ENCODE results near the gene DPP6. TPM values are rescaled to one million over a fixed set of nuclear protein-coding genes. Genes with fewer than 3 reads are reported as not detected.

Gene DPP6
- total and polyA plus RNA-seq, 2 of the 8 experiments (the other 6 are each of a cell fraction or from before 2014, with no cell fraction given): 4.7 to 6.8 TPM

DNA sequence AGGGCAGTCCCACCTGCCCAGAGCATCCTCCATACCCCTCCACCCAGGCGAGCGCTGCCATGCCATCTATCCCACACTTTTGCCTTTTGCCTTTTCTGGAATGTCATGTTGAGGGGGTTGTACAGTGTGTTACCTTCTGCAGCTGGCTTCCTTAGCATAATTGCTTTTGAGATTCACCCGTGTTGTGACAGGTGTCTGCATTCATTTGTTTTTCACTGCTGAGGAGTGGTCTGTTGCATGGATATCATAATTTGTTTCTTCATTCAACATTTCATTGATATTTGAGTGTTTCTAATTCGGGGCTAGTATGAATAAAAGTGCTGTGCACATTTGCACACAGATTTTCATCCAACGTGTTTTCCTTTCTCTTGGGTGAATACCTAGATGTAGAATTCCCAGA lies 596.8 kb downstream of the DPP6 start:
- no peaks in the 10 kb centered on the region for H3K23me2 ChIP-seq (ENCODE audit: low read depth, low read length)
- no peak overlapping the region for H2BK12ac ChIP-seq (ENCODE audit: low read depth, low read length)
- no peak overlapping the region for H2BK120ac ChIP-seq (replicated peaks; ENCODE audit: low read depth, low read length)
- H4K20me1 ChIP-seq (replicated peaks in 1 of 2; ENCODE audit: control insufficient read depth in 1 of 2, insufficient read depth in 2 of 2, low read length in 2 of 2): no peaks in the 10 kb centered on the region
- no peak overlapping the region for H3K18ac ChIP-seq (ENCODE audit: extremely low read depth, low read length)
- no peaks in the 10 kb centered on the region for H3K79me2 ChIP-seq (ENCODE audit: control insufficient read depth in 1 of 2, insufficient read depth in 2 of 2, low read length in 2 of 2)
- H2AK5ac ChIP-seq (ENCODE audit: low read depth, low read length): no peak overlapping the region
- H3K9me3 ChIP-seq (ENCODE audit: insufficient read depth in 2 of 2, low read depth in 1 of 2, low read length in 1 of 2): no peaks in the 10 kb centered on the region
- H4K5ac ChIP-seq (ENCODE audit: insufficient read length, low read depth, low read length): no peak overlapping the region
- H3K14ac ChIP-seq (ENCODE audit: insufficient read length): no peak overlapping the region
- H3K27me3 ChIP-seq (replicated peaks in 1 of 4; ENCODE audit: control insufficient read depth in 3 of 4, extremely low read depth in 1 of 4, insufficient read depth in 3 of 4, low read length in 3 of 4): no peaks in the 10 kb centered on the region
- H3K79me1 ChIP-seq (ENCODE audit: low read depth, low read length): no peaks in the 10 kb centered on the region
- DNase-seq (ENCODE audit: low read depth in 1 of 2, low spot score in 2 of 2) (no peak), FAIRE-seq (no peak)
- no peak overlapping the region for H3K27ac ChIP-seq (ENCODE audit: low read depth, low read length)
- H4K8ac ChIP-seq (ENCODE audit: extremely low read depth, insufficient read depth, low read length): no peak overlapping the region
- H3K4me1 ChIP-seq (replicated peaks in 1 of 4; ENCODE audit: control insufficient read depth in 3 of 4, insufficient read depth in 4 of 4, low read length in 3 of 4): no peaks in the 10 kb centered on the region
- H3K9ac ChIP-seq (replicated peaks in 1 of 4; ENCODE audit: extremely low read depth in 1 of 4, low read depth in 3 of 4, low read length in 3 of 4): no peak overlapping the region
- H3K36me3 ChIP-seq (ENCODE audit: control insufficient read depth in 2 of 4, insufficient read depth in 4 of 4, low read length in 3 of 4): no peaks in the 10 kb centered on the region
- no peak overlapping the region for H2BK20ac ChIP-seq (ENCODE audit: low read length)
- H4K91ac ChIP-seq (replicated peaks; ENCODE audit: insufficient read length, low read length): no peak overlapping the region
- WGBS, 2 experiments (ENCODE audit: extremely low coverage in 1 of 2, insufficient coverage in 1 of 2, insufficient read length in 1 of 2, insufficient replicate concordance in 2 of 2, low coverage in 1 of 2, low lambda C conversion rate in 2 of 2, missing lambda C conversion rate in 1 of 2): 87% methylated on average over 5 of the region's 5 CpGs; no CpG with 5 or more reads in 1 of the 2 experiments
- H2BK5ac ChIP-seq (ENCODE audit: low read depth, low read length): no peak overlapping the region
- TF ChIP-seq MAFK (IDR thresholded peaks at IDR 0.05; ENCODE audit: low read depth, low read length): no peak
- TF ChIP-seq RNF2 (IDR thresholded peaks at IDR 0.05; ENCODE audit: borderline replicate concordance, low read depth, low read length, missing control alignments, poor library complexity, severe bottlenecking): no peak
- TF ChIP-seq EZH2 (IDR thresholded peaks at IDR 0.05; ENCODE audit: low read depth, low read length, severe bottlenecking): no peak
- no peak for TF ChIP-seq SP4 (IDR thresholded peaks at IDR 0.05; ENCODE audit: low read length)
- TF ChIP-seq BACH1 (IDR thresholded peaks at IDR 0.05; ENCODE audit: low read length): no peak
- no peak for TF ChIP-seq CBX8 (IDR thresholded peaks at IDR 0.05; ENCODE audit: borderline replicate concordance, low read depth, low read length)
- no peak for TF ChIP-seq POU5F1 (IDR thresholded peaks at IDR 0.05; ENCODE audit: low read depth, low read length)
- no peak for TF ChIP-seq JUND (IDR thresholded peaks at IDR 0.05; ENCODE audit: low read length)
- no peak for TF ChIP-seq EGR1 (IDR thresholded peaks at IDR 0.05; ENCODE audit: borderline replicate concordance, low read depth, low read length)
- TF ChIP-seq, protein P1, sequence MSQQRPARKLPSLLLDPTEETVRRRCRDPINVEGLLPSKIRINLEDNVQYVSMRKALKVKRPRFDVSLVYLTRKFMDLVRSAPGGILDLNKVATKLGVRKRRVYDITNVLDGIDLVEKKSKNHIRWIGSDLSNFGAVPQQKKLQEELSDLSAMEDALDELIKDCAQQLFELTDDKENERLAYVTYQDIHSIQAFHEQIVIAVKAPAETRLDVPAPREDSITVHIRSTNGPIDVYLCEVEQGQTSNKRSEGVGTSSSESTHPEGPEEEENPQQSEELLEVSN (IDR thresholded peaks at IDR 0.05): no peak
- H3K23ac ChIP-seq (ENCODE audit: insufficient read length): no peak overlapping the region
- no peak overlapping the region for H3K4me3 ChIP-seq (ENCODE audit: extremely low read depth in 1 of 4, insufficient read depth in 2 of 4, low read depth in 3 of 4, low read length in 4 of 4)
- H3K4ac ChIP-seq (replicated peaks; ENCODE audit: insufficient read length, low read depth, low read length): no peak overlapping the region
- POLR2A ChIA-PET (ENCODE audit: partially characterized antibody): no interaction called here
- H2AFZ ChIP-seq (ENCODE audit: low read length): no peak overlapping the region
- no peak overlapping the region for H3K56ac ChIP-seq (replicated peaks; ENCODE audit: insufficient read length, low read depth, low read length)
- no peak overlapping the region for H2BK15ac ChIP-seq (ENCODE audit: low read length)
- no peak overlapping the region for H3K4me2 ChIP-seq (ENCODE audit: insufficient read depth in 1 of 2, low read depth in 2 of 2, low read length in 2 of 2)
- CTCF ChIA-PET (ENCODE audit: partially characterized antibody): interaction anchor here (0.6 to 1.4 kb wide), 7 partner anchors 9 to 709 kb away, joined by 3 to 5 read pairs (median 5); no protein-coding TSS in a partner anchor
